Stimulated activated CD4-positive, alpha-beta T cell treated with anti-CD3 and anti-CD28 coated beads, Interleukin-4, amount 100 ng/mL, for 48 hours (primary cell): ENCODE results near the gene ITSN1.
"Not testable (repeated sequence)": the region's sequence is repeated elsewhere in the genome, so short reads cannot be mapped to it uniquely, and the experiment has no call there.

Experiments used
- DNase-seq, 2 donors: peaks; one replicate each; pipeline ENCODE4 v3.0.0-alpha.2; 2020; ENCODE audit warnings: low read depth in 2 of 2

Gene ITSN1

DNA sequence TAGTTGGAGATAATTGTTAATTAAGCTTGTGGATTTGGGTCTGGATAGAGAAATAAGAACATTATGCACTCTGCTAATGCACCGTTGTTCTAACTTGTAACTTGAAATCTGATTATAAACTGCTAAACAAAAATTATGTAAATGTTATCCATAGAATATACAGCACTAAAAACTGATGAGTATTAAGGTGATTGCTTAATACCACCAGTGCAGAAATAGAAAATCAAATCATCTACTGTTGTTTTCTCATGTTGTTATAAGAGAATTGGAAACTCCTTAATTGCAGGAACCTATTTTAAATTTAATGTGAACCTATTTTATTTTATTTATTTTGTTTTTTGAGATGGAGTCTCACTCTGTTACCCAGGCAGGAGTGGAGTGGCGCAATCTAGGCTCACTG, 125.7 kb downstream of the ITSN1 start:
- DNase-seq = no peak

DNA sequence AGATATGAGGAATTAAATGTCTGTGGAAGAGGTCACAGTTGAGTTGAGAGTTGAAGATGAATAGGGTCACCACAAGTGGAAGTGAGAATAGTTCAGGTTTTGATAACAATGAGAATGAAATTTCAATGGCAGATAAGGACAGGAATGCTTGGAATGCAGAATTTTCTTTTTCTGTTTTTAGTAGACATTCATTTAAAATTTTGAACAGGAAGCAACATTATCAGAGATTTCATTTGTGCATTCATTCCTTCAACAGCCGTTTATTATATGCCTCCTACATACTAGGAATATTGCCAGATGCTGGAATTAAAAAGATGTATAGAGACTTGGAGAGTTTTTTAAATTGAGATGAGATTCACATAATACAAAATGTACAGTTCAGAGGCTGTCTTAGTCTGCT, 126.8 kb downstream of the ITSN1 start:
- DNase-seq = no peak

DNA sequence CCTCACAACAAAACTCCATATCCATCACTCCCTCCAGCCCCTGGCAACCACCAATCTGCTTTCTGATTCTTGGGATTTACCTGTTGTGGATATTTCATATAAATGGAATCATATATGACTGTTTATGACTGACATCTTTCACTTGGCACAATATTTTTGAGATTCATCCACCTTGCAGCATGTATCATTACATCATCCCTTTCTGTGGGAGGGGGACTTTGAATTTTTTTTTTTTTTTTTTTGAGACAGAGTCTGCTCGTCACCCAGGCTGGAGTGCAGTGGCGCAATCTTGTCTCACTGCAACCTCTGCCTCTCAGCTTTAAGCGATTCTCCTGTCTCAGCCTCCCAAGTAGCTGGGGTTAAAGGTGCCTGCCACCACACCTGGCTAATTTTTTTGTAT, 128.2 kb downstream of the ITSN1 start:
- DNase-seq = no peak

DNA sequence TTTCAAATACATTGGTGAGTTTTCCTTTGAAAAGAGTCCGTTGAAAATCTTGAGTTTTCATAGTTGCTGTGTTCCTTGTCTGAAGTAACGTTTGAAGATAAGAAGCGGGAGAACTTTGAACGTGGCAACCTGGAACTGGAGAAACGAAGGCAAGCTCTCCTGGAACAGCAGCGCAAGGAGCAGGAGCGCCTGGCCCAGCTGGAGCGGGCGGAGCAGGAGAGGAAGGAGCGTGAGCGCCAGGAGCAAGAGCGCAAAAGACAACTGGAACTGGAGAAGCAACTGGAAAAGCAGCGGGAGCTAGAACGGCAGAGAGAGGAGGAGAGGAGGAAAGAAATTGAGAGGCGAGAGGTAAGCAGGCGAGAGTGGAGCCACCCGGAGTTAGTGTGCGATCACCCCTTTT, 129.7 kb downstream of the ITSN1 start:
- DNase-seq = no peak

DNA sequence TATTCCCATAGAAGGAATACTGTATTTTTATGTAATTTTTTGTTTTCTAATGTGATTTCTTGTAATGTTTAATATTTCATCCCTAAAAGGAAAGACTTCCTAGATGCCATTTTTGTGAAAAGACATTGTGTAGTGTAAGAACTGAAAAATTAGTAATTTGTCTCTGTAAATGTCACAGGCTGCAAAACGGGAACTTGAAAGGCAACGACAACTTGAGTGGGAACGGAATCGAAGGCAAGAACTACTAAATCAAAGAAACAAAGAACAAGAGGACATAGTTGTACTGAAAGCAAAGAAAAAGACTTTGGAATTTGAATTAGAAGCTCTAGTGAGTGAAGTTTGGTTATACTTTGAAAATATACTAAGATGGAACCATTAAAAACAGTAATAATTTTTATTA, 132.2 kb downstream of the ITSN1 start:
- DNase-seq = no peak

DNA sequence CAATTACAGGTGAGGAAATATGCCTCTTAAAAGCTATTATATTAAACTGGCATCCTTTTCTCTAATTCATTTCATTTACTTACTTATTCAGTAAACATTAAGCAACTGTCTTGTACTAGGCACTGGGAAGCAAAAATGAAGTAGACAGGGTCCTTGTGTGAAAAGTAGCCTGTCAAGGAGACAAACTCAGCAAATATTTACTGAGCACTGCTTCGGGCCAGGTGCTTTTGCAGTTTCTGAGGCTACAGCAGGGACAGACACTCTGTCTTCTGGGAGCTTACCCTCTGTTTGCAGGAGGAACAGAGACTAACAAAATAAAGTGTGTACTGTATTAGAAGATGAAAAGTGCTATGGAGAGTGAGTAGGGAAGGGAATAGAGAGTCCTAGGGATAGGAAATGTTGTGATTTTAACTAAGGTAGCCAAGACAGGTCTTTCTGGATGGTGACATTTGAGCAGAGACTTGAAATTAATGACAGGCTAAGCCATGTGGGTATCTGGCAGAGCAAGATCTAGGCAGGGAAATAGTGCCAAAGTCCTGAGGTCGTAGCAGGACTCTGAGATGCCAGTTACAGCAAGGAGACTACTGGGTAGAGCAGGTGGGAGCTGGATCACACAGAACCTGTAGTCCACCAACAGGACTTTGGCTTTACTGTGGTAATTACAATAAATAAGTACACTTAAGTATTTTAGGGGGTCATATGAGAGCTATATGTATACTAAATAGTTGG, 133.0 kb downstream of the ITSN1 start:
- DNase-seq = no peak

DNA sequence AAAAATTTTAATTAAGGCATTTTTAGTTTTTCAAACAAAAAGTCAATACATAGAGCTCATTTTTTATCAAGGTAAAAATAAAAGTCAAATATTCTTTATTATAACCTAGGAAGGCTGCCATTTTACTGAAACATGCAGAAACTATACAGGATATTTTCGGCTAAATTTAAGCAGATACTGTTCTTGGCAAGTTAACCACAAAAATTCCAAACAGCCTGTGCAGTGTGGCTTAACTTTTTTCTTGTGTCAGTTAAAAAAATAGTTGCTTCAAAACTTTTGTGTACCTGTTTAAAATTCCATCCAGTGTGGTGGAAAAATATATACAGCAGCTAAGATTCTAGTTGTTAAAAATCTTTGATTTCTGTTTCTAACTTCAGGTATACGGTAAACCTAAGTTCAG, 138.3 kb downstream of the ITSN1 start:
- DNase-seq = no peak

- no peak for DNase-seq
Observed at GRCh38 chr21:33781121-33781520, 138.8 kb downstream of the ITSN1 start.

- no peak for DNase-seq
Observed at GRCh38 chr21:33783187-33783979, 141.1 kb downstream of the ITSN1 start.

- DNase-seq = no peak
Observed at GRCh38 chr21:33787431-33787830, 145.1 kb downstream of the ITSN1 start.

- DNase-seq = not testable (repeated sequence)
Observed at GRCh38 chr21:33788438-33788837, 146.1 kb downstream of the ITSN1 start.

- no peak for DNase-seq
Observed at GRCh38 chr21:33789697-33790096, 147.4 kb downstream of the ITSN1 start.

- DNase-seq = no peak
Observed at GRCh38 chr21:33791073-33791472, 148.8 kb downstream of the ITSN1 start.

DNA sequence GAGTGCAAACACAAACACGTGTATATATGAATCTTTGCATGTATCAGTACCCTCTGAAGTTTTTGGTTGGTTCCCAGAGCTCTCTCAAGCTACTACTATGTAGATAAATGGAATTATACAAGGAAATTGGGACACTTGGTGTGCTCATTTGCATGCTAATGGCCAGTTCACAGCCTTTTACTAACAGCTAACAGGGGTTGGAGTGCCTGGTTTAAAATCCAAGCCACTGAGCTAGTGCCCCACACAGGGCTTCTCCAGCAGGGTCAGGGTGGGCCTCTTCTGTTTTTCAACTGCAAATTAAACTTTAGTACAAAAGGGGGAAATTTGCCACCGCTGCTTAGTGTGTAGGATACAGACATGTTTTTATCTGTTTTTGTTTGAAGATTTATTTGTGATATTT, 152.3 kb downstream of the ITSN1 start:
- no peak for DNase-seq

GRCh38 chr21:33797565-33797964, 155.3 kb downstream of the ITSN1 start:
- DNase-seq = no peak

- no peak for DNase-seq
Observed at GRCh38 chr21:33799378-33800090, 157.2 kb downstream of the ITSN1 start.

DNA sequence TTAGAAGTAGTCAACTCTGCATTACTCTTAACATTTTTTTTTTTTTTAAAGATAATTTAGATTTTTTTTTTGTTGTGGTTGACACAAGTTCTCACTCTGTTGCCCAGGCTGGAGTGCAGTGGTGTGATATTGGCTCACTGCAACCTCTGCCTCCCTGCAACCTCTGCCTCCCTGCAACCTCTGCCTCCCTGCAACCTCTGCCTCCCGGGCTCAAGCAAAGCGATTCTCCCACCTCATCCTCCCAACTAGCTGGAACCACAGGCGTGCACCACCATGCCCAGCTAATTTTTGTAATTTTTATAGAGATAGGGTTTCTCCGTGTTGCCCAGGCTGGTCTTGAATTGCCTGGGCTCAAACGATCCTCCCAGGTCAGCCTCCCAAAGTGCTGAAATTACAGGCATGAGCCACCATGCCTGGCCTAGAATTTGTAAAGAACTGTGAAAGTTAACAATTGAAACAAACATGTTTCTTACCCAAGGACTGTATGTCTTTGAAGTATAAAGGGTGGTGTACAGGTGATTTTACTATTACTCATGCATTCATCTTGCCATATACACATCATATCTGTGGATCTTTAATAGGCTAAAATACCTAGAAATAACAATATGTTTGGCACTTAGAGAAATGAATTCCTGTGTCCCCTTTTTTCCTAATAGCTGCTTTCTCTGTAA, 158.6 kb downstream of the ITSN1 start:
- no peak for DNase-seq

- DNase-seq = no peak
Observed at GRCh38 chr21:33801424-33802405, 159.4 kb downstream of the ITSN1 start.

DNA sequence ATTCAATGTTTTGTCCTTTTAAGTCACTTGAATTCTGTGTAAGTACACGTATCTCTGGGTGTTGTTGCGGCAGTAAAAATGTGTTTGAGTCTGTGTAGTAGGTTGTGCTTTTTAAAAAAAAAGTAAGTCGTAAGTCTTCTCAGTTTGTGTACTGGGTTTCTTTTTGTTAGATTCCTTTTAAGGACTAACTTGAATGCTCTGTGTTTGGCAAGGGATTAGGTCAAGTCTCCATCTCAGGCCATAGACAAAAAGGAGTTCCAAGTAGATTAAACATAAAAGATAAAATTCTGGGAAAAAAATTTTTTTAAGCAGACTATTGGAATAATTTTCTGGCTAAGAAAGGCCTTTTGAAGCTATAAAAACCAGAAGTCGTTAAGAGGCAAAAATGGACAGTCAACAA, 160.2 kb downstream of the ITSN1 start:
- no peak for DNase-seq

- no peak for DNase-seq
Observed at GRCh38 chr21:33808715-33809367, 166.5 kb downstream of the ITSN1 start.
